SH-SY5Y (cell line): ENCODE results near the gene DPH3.

Experiments
- GATA2 ChIP-seq: IDR thresholded peaks from 2 replicates; pipeline ENCODE4 v1.6.1; 2011; ENCODE audit warnings: mild to moderate bottlenecking, low read depth, low read length
- GATA3 ChIP-seq: IDR thresholded peaks from 2 replicates; pipeline ENCODE4 v1.6.1; 2011; ENCODE audit warnings: low read depth, mild to moderate bottlenecking, low read length, moderate library complexity

DNA sequence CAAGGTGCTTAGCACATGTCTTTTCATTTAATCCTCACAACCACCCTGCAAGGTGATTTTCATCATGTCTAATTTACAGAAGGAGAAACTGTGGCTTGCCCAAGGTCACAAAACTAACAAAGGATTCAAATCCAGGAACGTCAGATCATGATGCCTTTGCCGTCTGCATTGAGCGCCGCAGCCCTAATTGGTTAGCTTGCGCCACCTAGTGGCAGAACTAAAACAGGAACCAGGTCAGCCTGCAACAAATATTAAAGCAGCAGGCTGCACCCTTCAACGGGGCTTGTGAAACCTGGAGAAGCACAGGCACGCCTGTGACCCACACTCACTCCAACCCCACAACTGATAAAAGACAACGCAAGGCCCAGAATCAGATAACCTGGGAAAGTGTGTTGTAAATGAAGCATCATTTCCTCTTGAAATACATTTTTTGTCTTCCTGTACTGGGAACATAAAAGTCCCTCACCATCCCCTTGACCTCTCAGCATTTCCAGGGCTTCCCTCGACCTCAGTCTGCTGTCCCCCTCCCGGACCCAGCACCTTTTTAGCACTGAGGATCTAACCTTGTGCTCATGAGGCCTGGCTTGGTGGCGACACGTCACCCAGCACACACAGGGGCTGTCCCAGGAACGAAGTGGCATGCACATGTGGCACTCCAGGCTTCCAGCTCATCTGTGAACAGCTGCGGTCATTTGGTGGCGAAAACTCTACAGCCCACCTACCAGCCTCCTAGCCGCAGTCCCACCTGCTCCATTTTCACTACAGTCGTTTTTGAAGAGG is 17.3 kb downstream of the DPH3 start:
- TF ChIP-seq GATA2 (no peak), GATA3 (no peak)
